Stimulated activated CD4-positive, alpha-beta T cell treated with anti-CD3 and anti-CD28 coated beads, Interleukin-1b, Interleukin-23, amount 100 ng/mL, for 4 hours (primary cell): ENCODE data around the gene UBE2R2.

Experiments
- DNase-seq, 2 donors: peaks; one replicate each; pipeline ENCODE4 v3.0.0-alpha.2; 2020; ENCODE audit warnings: low read depth in 2 of 2

Gene UBE2R2

DNA sequence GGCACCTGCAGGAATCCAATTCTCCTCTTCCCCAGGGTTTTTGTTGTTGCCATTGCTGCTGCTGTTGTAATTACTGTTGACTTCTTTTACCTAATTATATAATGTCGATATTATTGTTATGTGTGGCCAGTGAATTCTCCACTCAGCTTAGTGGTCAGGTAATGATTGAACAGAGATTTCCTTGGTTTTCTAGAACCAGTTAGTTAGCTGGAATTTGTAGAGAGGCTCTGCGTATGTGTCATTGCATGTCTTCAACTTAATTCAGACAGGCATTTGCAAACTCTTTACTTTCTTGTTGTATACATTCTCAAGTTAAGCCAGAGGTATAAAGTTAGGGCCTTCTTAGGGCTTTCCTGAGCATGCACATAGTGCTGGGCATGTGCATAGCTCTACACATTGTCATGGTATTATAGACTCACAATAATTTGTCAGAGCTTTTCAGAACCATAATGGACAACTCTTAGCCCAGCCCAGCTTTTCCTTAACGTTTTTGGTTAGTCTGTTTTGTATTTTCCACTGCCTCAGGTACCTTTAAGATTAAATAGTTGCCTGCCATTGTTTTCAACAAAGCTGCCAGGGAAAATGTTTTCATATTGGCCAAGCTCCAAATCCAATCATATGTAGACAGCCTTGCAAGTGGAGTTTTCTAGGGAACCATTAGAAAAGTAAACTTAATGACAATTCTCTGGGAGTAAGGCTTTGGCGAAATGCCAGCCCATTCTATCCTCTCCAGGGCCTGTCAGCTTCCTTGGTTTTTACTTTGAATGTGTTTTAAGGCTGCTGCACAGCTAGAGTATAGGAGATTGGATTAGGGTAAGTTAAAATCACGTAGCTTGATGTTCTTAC, 68.1 kb downstream of the UBE2R2 start:
- DNase-seq = no peak

DNA sequence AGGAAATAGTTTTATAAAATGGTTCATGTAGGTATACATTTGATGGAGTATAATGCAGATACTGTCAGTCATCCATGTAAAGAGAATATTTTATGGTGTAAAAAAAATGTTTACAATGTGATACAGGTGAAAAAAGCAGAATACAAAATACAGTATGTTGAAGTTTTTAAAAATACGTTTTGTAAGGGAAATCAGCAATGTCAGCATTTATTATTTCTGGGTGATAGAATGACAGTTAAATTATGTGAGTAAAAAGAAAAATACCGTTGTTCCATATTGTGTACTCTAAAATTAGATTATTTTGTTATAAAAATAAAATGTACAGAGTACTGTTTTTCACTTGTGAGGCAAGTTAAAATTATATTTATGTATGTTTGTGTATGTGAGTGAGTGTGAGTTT, 69.0 kb downstream of the UBE2R2 start:
- DNase-seq = no peak

DNA sequence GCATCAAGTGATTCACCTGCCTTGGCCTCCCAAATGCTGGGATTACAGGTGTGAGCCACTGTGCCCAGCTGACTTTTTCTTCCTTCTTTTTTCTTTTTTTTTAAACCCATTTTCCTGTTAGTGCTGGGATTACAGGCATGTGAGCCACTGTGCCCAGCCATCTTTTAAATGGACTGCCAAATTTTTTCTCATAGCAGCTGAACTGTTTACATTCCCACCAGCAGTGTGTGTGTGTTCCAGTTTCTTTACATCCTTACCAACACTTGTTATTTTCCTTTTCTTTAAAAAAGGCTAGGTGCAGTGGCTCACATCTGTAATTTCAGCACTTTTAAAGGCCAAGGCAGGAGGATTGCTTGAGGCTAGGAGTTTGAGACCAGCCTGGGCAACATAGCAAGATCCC, 76.9 kb downstream of the UBE2R2 start:
- no peak for DNase-seq

DNA sequence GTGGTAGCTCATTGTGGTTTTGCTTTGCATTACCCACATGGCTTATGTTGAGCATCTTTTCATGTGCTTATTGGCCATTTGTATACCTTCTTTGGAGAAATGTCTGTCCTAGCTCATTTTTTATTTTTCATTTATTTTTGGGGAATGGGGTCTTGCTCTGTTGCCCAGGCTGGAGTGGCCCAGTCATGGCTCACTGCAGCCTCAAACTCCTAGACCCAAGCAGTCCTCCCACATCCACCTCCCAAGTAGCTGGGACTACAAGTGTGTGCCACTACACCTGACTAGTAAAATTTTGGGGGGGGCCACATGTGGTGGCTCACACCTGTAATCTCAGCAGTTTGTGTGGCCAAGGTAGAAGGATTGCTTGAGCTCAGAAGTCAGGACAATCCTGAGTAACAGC, 77.4 kb downstream of the UBE2R2 start:
- no peak for DNase-seq

DNA sequence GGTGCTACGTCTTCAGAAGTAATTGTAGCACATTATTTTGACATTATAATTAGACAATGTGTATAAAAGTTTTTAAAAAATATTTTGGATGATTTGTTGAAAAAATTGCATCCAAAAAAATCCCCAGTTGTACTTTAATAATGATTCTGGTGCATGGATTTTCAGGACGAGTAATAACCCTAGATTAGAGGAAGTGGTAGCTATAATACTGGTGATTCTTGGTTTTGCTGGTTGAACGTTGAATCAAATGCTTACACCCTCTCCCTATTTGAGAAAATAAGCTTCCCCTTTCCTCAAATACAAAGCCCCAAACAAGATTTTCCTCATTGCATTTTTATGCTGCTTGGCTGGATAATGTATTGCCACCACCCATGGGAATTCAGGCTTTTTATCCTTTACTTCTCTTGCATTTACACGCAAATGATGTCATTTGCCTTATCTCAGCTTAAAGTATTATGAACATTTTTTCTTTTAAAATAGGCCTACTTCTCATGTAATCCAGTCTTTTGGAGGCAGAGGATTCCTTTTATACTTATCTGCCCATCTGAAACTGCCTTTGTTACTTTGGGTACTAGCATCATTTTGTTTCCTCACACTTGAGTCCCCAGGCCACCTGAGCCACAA, 86.3 kb downstream of the UBE2R2 start:
- DNase-seq = no peak

DNA sequence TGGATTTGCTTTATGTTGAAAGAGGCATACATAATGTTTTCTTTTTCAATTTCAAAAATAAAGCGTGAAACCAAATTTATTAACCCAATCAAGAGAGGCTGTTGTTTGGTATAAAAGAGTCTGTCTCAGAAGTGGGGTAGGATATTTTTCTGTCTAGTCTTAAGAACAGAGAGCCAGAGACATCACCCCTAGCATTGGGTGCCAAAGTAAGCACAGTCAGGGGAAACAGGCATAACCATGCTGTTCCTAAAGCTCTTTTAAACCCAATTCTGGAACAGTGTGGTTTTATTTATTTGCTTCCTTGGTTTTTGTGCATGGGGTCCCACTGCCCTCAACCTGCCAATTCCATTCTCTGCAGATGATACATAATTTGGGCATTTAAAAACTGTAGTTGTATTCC, 88.2 kb downstream of the UBE2R2 start:
- DNase-seq = no peak

DNA sequence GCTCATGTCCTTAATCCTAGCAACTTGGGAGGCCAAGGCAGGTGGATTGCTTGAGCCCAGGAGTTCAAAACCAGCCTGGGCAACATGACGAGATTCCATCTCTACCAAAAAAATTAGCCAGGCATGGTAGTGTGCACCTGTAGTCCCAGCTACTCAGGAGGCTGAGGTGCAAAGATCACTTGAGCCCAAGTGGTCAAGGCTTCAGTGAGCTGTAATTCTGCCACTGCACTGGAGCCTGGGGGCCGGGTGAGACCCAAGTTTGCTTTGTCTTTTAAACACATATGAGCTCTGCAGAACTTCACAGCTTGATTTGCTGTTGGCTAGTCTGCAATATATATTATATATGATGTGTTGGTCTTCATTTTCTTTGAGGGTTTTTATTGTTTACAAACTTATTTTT, 89.8 kb downstream of the UBE2R2 start:
- DNase-seq = no peak

DNA sequence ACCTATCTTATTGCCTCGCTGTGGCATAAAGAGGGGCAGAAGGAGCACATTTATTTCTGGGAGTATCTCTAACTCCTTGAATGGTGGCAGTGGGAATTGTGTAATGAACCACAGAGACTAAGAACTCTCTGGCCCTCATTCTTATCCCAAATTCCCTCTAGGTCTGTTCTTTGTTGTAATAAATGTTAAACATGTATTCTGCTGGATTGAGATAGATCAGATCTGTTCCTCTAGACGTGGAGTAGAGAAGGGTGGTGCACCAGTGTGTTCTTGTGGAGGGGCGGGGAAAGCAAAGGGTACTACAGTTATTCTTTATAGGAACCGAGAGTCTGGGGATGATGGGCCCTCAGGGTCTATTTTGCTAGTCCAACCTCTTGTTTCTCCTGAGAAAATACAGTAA, 90.4 kb downstream of the UBE2R2 start:
- DNase-seq = no peak

DNA sequence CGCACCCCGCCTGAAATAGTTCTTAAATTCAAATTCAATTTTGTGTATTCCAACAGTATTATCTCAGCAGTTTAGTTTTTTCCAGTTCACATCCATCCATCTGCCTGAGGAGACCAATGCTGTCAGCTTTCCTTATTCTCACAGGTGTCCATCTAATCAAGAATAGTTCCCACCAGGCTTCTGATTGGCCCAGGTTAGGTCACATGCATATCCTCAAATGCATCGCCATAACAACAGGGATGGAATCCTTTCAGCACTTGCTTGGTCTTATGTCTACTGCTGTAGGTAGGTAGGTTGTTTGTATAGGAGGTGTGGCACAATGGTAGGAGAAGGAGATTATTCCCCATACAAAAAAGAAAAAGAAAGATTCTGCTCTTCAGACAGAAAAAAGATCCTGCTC, 91.2 kb downstream of the UBE2R2 start:
- DNase-seq = no peak

DNA sequence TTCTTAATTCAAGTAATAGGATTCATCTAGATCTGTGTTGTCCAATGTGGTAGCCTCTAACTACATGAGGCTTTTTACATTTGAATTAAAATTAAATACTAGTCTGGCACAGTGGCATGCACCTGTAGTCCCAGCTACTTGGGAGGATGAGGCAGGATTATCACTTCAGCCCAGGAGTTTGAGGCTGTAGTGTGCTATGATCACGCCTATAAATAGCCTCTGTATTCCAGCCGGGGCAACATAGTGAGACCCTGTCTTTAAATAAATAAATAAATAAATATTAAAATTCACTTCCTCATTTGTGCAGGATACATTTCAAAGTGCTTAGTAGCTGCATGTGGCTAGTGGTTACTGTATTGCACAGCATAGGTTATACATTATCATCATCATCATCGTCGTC, 91.8 kb downstream of the UBE2R2 start:
- no peak for DNase-seq

DNA sequence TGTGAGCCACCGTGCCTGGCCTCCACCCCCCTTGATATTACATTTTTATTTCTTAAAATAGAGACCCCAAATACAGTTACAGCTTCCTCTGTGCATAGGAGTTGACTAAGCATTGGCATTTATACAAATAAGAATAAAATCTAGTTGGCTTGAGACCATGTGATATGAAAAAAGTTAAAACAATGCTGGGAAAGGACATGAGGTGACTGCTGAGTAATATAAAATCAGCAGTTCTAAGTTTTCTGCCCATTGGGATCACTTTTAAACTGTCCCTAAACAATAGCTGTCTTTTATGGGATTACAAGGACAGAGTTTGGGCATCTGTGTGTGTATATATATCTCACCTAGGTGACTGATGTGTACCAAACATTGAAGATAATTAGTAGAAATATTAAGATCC, 96.6 kb downstream of the UBE2R2 start:
- no peak for DNase-seq

DNA sequence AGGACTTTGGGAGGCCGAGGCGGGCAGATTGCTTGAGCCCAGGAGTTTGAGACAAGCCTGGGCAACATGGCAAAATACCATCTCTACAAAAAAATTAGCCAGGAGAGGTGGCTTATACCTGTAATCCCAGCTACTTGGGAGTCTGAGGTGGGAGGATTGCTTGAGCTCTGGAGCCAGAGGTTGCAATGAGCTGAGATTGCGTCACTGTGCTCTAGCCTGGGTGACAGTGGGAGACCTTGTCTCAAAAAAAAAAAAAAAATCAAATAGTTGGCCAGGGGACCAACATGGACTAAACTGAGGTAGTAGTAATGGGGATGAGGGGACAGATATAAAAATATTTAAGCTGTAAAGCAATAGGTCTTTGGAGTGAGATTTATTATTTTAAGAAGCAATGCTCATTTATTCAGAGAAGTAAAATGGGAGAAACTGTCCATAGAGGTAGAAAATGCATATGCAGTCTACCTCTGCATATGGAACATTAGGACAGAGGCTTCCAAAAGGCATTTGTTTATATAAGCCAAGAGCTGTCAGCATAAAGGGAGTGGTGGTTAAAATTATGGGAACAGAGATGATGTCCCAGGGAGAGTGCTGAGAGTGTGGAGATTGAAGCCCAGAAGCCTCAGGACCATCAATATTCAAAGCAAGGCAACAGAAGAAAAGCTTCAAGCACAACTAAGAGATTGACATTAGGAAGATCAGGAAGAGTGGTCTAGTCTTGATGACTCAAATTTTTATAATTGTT, 98.1 kb downstream of the UBE2R2 start:
- DNase-seq = no peak

DNA sequence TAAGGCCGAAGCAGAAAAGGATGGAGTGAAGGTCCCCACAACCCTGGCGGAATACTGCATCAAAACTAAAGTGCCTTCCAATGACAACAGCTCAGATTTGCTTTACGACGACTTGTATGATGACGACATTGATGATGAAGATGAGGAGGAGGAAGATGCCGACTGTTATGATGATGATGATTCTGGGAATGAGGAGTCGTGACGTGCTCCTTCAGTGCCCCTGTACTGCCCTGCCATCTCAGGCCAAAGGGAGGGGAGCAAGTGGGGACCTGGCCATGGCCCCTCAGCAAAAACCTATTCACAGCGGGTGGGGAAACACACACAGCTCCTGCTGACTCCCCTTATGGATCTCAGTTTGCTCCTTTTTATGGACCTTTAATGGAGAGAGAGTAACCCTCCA, 100.1 kb downstream of the UBE2R2 start:
- no peak for DNase-seq

DNA sequence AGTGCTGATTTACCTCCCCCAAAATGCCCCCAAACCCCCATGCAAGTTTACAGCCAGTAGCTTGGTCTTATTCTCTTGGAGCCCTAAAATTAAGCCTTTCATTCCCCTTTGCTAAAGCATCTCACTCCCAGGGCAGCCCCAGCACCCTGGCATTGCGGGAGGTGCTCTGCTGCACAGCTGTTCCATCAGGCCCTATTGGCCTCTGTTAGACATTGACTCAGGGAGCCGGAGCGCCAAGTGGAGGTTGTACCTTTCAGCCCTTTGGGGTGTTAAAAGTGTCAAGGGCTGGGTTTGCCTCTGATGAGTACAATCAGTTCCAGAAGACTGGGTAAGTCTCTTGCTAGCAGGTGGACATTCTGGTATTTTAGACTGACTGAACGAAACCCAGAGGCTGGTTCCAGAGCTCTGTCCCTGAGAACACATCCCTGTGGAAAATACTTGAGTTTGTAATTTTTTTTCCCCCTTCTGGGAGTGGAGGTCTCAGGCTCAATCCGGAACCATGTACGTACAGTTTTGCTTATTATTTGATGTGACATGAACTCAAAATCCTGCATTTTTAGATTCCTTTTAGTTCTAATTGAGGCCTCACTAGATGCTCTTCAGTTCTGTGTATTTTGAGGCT, 102.4 kb downstream of the UBE2R2 start:
- DNase-seq = no peak

DNA sequence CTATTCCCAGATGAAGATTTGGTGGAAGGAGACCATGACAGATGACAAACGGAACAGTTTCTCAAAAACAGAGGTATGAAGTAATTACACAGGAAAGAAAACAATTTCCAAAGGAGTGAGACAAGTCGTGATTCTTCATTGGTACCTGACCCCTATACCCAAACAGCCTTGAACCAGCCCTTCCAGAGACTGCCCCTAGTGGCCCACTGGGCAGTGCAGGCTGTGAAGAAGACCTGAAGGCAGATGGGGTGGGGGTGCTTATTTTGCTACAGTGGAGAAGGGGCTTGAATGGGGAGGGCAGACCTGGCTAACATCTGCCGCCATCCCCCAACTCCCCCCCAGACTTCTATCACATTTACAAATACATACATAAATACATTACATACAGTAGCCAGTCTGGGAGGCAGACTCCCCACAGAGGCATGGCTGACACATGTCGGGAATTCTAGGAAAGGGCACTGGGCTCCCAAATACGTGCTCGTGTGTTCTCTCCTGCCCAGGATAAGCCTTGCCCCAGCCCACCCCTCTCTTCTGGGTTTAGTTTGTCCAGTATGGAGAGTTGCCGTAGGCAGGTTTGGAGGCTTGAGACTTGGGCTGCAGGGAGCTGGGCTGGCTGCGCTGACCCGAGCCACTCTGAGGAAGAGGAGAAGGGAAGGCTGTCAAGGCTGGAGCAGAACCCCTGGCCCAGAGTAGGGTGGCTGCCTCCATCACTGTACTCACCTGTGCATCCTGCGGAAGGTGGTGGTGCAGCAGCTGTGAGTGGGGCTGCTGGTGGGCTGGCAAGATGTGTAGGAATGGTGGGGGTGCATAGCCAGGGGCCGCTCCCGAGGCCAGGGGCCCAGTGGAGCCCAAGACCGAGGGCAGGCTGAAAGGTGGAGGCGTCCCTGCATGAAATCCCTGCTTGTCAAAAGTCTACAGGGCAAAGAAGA, 105.3 kb downstream of the UBE2R2 start:
- peak in 1 of 2 donors; percentile 17 for DNase-seq

DNA sequence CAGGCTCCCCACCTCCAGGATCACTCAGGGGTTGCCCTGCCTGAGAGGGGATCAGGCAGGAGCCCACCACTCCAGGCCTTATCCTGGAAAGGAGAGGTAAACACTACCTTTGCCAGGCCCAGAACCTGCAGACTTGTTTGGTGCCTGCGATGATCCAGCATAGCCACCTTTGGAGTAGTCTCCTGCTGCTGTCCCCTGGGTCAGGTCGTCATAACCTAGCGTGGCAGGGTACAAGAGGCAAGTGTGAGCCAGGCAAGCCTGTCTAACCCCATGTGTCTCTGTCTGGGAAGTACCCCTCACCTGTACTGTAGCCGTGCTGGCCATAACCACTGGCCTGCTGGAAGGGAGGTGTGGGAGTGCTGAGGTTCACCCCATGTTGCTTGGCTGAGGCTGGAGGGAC, 106.1 kb downstream of the UBE2R2 start:
- no peak for DNase-seq

DNA sequence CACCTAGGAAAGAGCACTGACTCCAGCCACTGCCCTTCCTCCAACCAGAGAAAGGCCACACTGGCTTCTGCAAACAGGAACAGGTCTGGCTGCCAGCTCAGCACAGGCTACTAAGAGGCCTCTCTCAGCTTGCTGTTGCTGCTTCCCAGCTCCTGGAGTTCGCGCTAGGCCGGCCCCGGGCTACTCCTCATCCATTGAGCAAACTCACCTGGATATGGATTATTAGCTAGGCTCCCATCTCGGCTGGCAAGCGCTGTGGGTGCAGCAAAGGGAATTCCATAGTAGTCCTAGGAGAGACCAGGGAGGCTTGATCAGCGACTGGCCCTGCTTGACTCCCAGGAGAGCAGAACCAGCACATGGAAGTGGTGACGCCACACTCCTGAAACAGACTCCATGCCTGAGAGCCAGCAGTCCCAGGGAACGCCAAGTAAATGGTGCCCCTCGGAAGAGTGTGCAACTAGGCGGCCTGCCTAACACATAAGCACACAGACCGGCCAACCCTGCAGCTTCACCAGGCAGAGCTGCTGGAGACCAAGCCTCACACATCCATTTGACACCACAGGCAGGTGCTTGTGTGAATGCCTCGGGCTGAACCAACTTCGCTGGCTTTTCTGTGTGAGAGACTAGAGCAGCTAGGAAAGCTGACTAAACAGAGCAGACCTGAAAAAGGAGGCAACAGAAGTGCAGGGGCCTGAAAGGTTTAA, 107.2 kb downstream of the UBE2R2 start:
- DNase-seq = no peak

DNA sequence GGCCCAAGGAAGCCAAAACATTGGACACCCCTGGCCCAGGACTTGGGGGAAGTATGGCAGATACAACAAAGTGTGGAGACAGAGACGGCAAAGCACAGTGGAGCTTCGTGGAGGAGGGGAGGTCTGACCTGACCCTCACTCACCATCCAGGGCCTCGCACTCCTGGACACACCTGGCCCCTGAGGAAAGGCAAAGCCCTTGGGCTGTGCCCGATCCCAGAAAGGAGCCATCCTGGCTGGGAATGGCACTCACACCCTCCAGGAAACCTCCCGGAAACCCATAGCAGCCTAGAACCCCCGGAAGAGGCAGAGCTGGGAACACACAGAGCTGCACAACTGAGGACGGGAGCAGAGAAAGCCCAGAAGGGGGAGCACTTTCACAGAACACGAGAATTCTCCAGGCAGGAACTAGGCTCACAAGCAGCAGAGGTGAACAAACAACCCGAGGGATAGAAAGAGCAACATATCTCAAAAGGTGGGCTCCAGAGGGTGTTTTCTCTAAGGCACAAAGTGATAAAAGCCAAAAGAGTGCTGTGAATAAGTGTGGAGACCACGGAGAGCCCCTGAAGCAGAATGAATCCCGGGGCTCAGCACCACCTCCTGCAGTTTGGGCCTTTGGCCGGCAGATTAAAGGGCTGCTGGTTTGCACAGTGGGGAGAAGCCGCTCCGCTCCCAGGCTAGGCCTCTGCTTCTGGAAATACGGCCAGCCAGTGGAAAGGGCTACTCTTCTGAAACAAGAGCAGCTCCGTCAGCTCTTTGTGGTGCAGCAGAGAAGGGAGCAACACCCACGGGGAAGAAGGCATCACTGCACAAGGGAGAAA, 108.2 kb downstream of the UBE2R2 start:
- no peak for DNase-seq

DNA sequence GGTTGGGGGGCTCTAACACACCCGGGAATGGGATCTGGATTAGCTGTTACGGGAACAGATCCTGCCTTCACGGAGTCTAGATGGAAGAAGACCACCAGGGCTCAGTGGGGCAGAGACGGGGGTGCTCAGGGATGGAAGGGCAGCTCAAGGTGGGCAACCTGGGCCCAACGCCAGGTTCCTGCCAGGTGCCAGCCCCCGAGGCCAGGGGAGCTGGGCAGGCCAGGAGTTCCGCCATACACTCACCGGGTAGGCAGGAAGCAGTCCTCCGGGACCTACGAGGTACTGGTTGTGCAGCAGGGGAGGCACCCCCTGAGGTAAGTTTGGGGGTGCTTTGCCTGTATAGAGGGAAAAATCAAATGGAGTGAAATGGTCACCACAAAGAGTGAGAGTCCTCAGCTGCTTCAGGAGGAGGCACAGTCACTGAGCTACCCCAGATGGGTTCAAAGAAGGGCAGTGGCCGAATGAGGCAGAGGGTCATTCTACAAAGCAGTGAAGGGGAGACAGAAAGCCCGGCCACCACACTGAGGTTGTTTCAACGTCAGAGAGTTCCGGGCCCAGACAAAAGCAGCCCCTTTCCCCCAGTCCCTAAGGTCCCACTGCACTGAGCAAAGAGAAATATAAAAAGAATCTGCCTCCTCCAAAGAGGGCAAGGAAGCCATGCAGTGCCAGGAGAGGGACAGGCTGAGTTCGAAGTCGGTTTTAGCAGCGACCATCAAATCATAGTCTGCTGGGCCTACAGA, 110.0 kb downstream of the UBE2R2 start:
- DNase-seq = no peak
